Measurements from ENCODE around the gene FRYL.

The FRYL gene

DNA sequence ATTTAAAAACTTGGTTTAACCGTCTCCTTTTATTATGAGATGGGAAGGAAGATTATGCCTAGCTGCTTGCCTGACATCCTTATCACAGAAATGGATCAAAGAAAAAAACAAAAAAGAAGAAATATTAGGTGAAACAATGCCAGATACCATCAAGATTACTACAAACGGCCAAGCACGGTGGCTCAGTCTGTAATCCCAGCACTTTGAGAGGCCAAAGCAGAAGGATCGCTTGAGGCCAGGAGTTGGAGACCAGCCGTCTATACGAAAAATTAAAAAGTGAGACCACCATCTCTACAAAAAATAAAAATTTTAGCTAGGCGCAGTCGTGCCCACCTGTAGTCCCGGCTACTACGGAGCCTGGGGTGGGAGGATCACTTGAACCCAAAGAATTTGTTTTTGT, 2.3 kb downstream of the FRYL start:
- no peak overlapping the region for H3K4me3 ChIP-seq (ENCODE audit: control insufficient read depth, low read depth, low read length)
- TF ChIP-seq, protein P1, sequence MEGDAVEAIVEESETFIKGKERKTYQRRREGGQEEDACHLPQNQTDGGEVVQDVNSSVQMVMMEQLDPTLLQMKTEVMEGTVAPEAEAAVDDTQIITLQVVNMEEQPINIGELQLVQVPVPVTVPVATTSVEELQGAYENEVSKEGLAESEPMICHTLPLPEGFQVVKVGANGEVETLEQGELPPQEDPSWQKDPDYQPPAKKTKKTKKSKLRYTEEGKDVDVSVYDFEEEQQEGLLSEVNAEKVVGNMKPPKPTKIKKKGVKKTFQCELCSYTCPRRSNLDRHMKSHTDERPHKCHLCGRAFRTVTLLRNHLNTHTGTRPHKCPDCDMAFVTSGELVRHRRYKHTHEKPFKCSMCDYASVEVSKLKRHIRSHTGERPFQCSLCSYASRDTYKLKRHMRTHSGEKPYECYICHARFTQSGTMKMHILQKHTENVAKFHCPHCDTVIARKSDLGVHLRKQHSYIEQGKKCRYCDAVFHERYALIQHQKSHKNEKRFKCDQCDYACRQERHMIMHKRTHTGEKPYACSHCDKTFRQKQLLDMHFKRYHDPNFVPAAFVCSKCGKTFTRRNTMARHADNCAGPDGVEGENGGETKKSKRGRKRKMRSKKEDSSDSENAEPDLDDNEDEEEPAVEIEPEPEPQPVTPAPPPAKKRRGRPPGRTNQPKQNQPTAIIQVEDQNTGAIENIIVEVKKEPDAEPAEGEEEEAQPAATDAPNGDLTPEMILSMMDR (IDR thresholded peaks at IDR 0.05; ENCODE audit: control insufficient read depth, insufficient read depth, low read depth, low read length, missing control alignments), result no peak
- DNase-seq (ENCODE audit: low read depth), result no peak

DNA sequence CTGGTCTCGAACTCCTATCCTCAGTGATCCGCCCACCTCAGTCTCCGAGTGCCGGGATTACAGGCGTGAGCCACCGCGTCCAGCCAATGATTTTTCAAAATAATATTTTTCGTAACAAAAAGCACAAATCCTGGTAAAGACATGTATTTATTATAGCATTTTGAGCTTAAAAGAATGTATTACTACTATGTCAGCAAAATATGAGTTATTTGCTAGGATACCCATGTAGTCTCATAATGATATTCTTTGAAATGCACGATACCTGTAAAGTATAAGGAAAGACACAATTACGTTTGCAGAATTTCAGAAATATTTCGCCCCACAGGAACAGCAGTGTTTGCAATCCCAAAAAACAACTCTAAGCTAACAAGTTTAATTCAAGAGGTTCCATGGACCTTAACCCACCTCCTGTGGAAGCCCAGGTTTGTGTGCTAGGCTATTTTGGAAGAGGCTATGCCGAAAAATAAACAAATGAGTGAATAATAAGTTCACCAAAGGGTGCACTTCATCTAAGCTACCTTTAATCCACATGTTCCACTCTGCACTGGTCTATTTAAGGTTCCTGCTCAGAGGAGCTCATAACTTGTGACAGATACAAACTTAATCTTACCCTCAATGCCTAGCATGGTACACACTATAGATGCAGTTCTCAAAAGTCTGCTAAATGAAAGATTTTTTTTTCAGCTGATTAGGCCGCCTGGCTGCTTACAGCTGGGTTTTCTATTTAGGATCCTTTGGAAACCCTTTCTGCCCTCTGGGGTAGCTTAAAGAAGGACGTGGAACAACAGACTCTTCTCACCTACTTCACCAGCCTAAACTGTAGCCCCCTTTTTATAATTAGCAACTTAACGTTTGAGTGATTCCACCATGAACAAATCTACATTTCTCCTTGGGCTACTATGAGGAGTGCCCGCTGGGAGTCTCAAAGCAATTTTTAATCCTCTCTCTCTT, 5.0 kb downstream of the FRYL start:
- H3K4me3 ChIP-seq (ENCODE audit: control insufficient read depth, low read depth, low read length), result no peak overlapping the region
- TF ChIP-seq, protein P1 (IDR thresholded peaks at IDR 0.05; ENCODE audit: control insufficient read depth, insufficient read depth, low read depth, low read length, missing control alignments), result no peak
- no peak for DNase-seq (ENCODE audit: low read depth)

DNA sequence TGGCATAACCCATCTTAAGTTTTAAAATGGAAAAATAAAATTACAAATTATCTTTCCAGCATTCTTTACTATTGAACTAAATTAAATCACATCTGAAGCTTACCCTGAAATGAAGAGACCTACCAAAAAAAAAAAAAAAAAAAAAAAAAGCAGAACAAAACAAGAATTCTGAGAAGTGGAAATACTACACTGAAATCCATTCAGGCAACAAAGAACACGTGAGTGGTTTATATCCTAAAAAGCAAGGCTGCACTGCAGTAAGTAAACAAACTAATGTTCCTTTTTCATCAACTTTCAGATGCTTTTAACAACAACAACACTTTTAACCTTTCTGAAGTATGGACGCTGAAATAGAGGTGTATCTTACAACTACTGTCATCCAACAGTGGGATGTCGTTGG, 7.5 kb downstream of the FRYL start:
- TF ChIP-seq, protein P1 (IDR thresholded peaks at IDR 0.05; ENCODE audit: control insufficient read depth, insufficient read depth, low read depth, low read length, missing control alignments), result no peak
- H3K4me3 ChIP-seq (ENCODE audit: control insufficient read depth, low read depth, low read length), result no peak overlapping the region
- DNase-seq (ENCODE audit: low read depth), result no peak

DNA sequence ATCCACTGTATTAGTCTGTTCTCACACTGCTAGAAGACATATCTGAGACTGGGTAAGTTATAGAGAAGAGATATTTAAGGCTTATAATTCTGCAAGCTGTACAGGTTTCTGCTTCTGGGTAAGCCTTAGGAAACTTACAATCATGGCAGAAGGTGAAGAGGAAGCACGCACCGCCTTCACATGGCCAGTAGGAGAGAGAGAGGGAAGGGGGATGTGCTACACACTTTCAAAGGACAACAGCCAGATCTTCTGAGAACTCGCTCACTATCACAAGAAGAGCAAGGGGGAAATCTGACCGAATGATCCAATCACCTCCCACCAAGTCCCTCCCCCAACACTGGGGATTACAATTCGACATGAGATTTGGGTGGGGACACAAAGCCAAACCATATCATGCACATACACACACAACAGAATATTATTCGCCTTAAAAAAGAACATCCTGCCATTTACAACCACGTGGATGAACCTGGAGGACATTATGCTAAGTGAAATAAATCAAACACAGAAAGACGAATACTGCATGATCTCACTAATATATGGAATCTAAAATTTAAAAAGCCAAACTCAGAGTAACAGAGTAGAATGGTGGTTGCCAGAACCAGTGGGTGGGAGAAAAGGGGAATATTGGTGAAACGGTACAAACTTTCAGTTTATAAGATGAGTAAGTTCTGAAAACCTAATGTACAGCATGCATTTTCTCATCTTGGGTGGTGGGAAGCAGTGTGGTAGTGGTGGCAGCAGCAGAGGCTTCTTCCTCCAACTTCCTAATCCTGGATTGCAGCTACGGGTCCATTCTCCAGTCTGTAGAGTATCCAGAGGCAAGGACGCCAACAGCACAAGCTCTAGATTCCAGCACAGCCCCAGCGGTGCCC, 12.8 kb downstream of the FRYL start:
- no peak overlapping the region for H3K4me3 ChIP-seq (ENCODE audit: control insufficient read depth, low read depth, low read length)
- DNase-seq (ENCODE audit: low read depth), result no peak
- TF ChIP-seq, protein P1 (IDR thresholded peaks at IDR 0.05; ENCODE audit: control insufficient read depth, insufficient read depth, low read depth, low read length, missing control alignments), result no peak

DNA sequence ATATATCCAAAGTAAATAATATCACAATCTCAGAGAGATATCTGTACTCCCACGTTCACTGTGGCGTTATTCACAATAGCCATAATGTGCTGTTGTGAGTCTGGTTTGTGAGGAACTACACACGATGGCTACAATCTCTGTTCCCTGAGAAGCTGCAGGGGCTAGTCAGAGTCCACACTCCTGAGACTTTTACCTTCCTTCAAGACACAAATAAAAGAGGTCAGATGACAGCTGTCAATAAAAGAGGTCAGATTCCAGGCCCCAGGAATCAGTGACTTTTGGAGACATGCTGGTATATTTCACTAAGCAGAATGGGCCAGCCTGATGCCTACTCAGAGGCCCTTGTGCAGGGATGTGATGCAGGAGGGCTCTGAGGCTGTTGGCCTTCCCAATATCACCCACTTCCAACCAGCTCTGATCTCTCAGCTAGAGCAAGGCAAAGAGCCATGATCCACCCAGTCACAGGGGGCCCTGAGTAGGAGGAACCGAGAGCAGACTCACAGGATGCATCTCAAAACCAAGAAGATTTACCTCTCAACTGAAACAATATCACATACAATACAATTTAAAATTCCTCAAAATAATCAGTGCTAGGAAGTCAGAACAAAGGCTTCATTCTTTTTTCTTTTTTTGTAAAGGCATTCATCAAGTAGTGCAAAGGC, 13.8 kb downstream of the FRYL start:
- no peak for DNase-seq (ENCODE audit: low read depth)
- TF ChIP-seq, protein P1 (IDR thresholded peaks at IDR 0.05; ENCODE audit: control insufficient read depth, insufficient read depth, low read depth, low read length, missing control alignments), result no peak
- no peak overlapping the region for H3K4me3 ChIP-seq (ENCODE audit: control insufficient read depth, low read depth, low read length)

DNA sequence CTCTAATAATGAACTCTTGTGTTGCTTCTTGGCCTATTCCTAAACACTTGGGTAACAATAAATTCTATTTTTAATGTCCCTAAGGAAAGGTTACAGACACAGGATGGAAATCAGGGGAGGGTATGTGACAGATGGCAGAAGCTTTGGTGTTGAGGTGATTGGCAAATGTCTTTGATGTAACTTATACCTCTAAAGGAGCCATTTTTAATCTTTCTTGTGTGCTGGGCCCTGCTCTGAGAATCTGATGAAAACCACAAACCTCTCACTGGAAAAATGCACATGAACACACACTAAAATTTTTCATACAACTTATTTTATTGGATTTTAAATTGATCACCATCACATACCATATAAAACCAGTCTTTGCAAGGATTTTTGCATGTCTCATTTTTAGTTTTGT, 17.7 kb downstream of the FRYL start:
- H3K4me3 ChIP-seq (ENCODE audit: control insufficient read depth, low read depth, low read length), result no peak overlapping the region
- TF ChIP-seq, protein P1 (IDR thresholded peaks at IDR 0.05; ENCODE audit: control insufficient read depth, insufficient read depth, low read depth, low read length, missing control alignments), result no peak
- no peak for DNase-seq (ENCODE audit: low read depth)

Measured in AG09309 (cell line).